ENCODE data around the gene FAT1. TPM values are rescaled to one million over a fixed set of nuclear protein-coding genes. Genes with fewer than 3 reads are reported as not detected.

FAT1 gene
- polyA plus RNA-seq, 1 experiment = 422 TPM

GRCh38 chr4:186734251-186734650 is 10.6 kb upstream of the FAT1 start:
- ChIA-PET CTCF (no interaction called here), POLR2A (no interaction called here)
- H3K27ac ChIP-seq (ENCODE audit: low read depth, low read length) = no peak overlapping the region
- no peak overlapping the region for H3K4me3 ChIP-seq (ENCODE audit: low read depth, low read length)
- H3K9me3 ChIP-seq (ENCODE audit: control insufficient read depth, insufficient read depth, low read length) = no peaks in the 10 kb centered on the region
- no peaks in the 10 kb centered on the region for H3K27me3 ChIP-seq (ENCODE audit: control insufficient read depth, insufficient read depth, low read length)
- TF ChIP-seq, protein P1, sequence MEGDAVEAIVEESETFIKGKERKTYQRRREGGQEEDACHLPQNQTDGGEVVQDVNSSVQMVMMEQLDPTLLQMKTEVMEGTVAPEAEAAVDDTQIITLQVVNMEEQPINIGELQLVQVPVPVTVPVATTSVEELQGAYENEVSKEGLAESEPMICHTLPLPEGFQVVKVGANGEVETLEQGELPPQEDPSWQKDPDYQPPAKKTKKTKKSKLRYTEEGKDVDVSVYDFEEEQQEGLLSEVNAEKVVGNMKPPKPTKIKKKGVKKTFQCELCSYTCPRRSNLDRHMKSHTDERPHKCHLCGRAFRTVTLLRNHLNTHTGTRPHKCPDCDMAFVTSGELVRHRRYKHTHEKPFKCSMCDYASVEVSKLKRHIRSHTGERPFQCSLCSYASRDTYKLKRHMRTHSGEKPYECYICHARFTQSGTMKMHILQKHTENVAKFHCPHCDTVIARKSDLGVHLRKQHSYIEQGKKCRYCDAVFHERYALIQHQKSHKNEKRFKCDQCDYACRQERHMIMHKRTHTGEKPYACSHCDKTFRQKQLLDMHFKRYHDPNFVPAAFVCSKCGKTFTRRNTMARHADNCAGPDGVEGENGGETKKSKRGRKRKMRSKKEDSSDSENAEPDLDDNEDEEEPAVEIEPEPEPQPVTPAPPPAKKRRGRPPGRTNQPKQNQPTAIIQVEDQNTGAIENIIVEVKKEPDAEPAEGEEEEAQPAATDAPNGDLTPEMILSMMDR (IDR thresholded peaks at IDR 0.05; ENCODE audit: low read depth, low read length) = no peak
- DNase-seq (ENCODE audit: low read depth, low spot score) = no peak

- CTCF ChIA-PET = no interaction called here
Observed at GRCh38 chr4:186733778-186734177, 10.1 kb upstream of the FAT1 start.

DNA sequence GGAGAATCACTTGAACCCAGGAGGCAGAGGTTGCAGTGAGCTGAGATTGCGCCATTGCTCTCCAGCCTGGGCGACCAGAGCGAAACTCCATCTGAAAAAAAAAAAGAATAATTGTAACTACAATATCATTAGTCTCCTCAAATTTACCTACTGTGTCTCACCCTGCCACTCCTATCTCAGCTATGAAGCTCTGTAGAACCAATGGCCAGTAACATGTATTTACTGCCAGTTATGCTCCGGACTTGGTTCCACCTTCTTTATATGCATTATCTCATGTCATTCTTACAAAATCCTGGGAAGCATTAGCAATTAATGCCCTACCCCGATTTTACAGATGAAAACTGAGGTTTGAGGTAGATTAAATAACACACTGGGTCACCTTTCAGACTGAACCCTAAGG is 7.0 kb upstream of the FAT1 start:
- no peak overlapping the region for H3K4me3 ChIP-seq (ENCODE audit: low read depth, low read length)
- ChIA-PET POLR2A (no interaction called here), CTCF (no interaction called here)
- H3K9me3 ChIP-seq (ENCODE audit: control insufficient read depth, insufficient read depth, low read length) = peaks cover 4% of the 10 kb centered on the region; the same call in 1 of the 2 replicates
- no peaks in the 10 kb centered on the region for H3K27me3 ChIP-seq (ENCODE audit: control insufficient read depth, insufficient read depth, low read length)
- DNase-seq (ENCODE audit: low read depth, low spot score) = no peak
- no peak overlapping the region for H3K27ac ChIP-seq (ENCODE audit: low read depth, low read length)
- TF ChIP-seq, protein P1 (IDR thresholded peaks at IDR 0.05; ENCODE audit: low read depth, low read length) = no peak

More at GRCh38 chr4:186733778-186734177, 10.1 kb upstream of the FAT1 start:
- Histone ChIP-seq H3K9me3 (ENCODE audit: control insufficient read depth, insufficient read depth, low read length) (no peaks in the 10 kb centered on the region), H3K4me3 (ENCODE audit: low read depth, low read length) (no peak overlapping the region), H3K27me3 (ENCODE audit: control insufficient read depth, insufficient read depth, low read length) (no peaks in the 10 kb centered on the region), H3K27ac (ENCODE audit: low read depth, low read length) (no peak overlapping the region)
- TF ChIP-seq, protein P1 (IDR thresholded peaks at IDR 0.05; ENCODE audit: low read depth, low read length) = no peak
- POLR2A ChIA-PET = no interaction called here
- DNase-seq (ENCODE audit: low read depth, low spot score) = no peak

DNA sequence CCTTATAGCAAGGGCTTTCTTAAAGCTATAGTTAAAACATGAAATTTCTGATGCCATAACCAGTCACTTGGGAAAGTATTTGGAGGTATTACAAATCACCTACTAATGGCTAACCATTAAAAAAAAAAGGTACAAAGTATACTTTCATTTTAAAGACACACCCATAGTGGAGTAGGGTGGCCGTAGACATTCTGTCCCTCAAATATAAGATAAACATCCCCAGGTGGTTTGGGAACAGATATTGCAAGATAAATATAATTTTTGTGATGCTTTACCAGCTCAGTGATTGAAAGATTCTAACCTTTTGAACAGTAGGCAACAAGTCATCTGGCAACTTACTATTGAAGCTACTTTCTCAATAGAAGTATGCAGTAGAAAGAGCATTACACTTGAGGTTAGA is 6.2 kb upstream of the FAT1 start:
- POLR2A ChIA-PET = interaction anchor here (0.6 kb wide), 1 partner anchor 41 kb away, joined by 8 read pairs; no protein-coding TSS in a partner anchor

GRCh38 chr4:186728631-186729271 is 5.1 kb upstream of the FAT1 start:
- ChIA-PET CTCF (interaction anchor here (0.6 kb wide), 1 partner anchor 32 kb away, joined by 8 read pairs; no protein-coding TSS in a partner anchor), POLR2A (no interaction called here)

More for the DNA sequence above, 6.2 kb upstream of the FAT1 start:
- Histone ChIP-seq H3K9me3 (ENCODE audit: control insufficient read depth, insufficient read depth, low read length) (peaks cover 4% of the 10 kb centered on the region; the same call in 1 of the 2 replicates), H3K4me3 (ENCODE audit: low read depth, low read length) (no peak overlapping the region), H3K27me3 (ENCODE audit: control insufficient read depth, insufficient read depth, low read length) (no peaks in the 10 kb centered on the region), H3K27ac (ENCODE audit: low read depth, low read length) (no peak overlapping the region)
- CTCF ChIA-PET = no interaction called here
- DNase-seq (ENCODE audit: low read depth, low spot score) = no peak
- TF ChIP-seq, protein P1 (IDR thresholded peaks at IDR 0.05; ENCODE audit: low read depth, low read length) = no peak

More at GRCh38 chr4:186728631-186729271, 5.1 kb upstream of the FAT1 start:
- TF ChIP-seq, protein P1 (IDR thresholded peaks at IDR 0.05; ENCODE audit: low read depth, low read length) = no peak
- H3K27ac ChIP-seq (ENCODE audit: low read depth, low read length) = no peak overlapping the region
- peaks cover 4% of the 10 kb centered on the region; the same call in 1 of the 2 replicates for H3K9me3 ChIP-seq (ENCODE audit: control insufficient read depth, insufficient read depth, low read length)
- no peak for DNase-seq (ENCODE audit: low read depth, low spot score)
- H3K27me3 ChIP-seq (ENCODE audit: control insufficient read depth, insufficient read depth, low read length) = no peaks in the 10 kb centered on the region
- H3K4me3 ChIP-seq (ENCODE audit: low read depth, low read length) = no peak overlapping the region
